ENCODE data around the gene CD96. TPM values are rescaled to one million over a fixed set of nuclear protein-coding genes. Genes with fewer than 3 reads are reported as not detected.

The CD96 gene
- total RNA-seq, 1 donor from 2014 or later, result 0.17 TPM

DNA sequence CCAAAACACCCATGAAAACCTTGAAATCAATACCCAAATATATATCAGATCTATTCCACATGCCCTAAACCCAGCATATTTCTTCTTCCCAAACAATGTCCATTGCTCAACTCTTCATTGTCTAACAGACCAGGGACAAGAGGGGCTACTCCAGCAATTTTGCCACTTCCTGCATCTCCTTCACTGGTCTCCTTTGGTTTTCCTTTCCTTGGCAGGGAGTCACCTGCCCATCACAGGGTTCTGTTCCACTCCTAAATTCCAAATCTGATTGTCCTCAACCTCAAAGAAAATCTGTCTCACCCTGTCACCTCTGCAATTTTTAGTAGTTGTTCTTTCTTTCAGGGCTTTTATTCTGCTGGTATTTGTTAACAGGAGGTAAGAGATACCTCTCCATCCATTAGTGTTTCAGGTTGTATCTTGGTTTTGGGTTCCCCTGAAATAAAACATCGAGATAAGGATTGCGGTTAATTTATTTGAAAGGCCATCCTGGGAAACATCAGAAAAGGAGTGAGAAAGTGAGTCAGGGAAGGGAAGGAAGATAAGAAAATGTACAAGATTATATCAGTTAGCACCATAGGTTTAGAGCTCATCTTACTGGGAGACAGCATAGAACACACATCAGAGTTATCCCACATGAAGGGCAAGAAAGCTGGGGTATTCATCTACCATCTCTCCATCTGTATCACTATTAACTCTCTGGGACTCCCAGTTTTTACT, 39.6 kb downstream of the CD96 start:
- no peak overlapping the region for H3K4me3 Mint-ChIP-seq (ENCODE audit: unreplicated experiment)
- H3K36me3 Mint-ChIP-seq (ENCODE audit: low read depth), result no peaks in the 10 kb centered on the region
- H3K27me3 Mint-ChIP-seq (ENCODE audit: low read depth), result no peaks in the 10 kb centered on the region
- H3K4me1 Mint-ChIP-seq (ENCODE audit: low read depth), result peaks cover 54% of the 10 kb centered on the region
- DNase-seq (ENCODE audit: low spot score), result no peak
- peaks cover 4% of the 10 kb centered on the region for H3K9me3 Mint-ChIP-seq (ENCODE audit: low read depth)
- H3K27ac Mint-ChIP-seq (ENCODE audit: unreplicated experiment), result peak overlapping the region; percentile 78
- TF ChIP-seq, protein P1, sequence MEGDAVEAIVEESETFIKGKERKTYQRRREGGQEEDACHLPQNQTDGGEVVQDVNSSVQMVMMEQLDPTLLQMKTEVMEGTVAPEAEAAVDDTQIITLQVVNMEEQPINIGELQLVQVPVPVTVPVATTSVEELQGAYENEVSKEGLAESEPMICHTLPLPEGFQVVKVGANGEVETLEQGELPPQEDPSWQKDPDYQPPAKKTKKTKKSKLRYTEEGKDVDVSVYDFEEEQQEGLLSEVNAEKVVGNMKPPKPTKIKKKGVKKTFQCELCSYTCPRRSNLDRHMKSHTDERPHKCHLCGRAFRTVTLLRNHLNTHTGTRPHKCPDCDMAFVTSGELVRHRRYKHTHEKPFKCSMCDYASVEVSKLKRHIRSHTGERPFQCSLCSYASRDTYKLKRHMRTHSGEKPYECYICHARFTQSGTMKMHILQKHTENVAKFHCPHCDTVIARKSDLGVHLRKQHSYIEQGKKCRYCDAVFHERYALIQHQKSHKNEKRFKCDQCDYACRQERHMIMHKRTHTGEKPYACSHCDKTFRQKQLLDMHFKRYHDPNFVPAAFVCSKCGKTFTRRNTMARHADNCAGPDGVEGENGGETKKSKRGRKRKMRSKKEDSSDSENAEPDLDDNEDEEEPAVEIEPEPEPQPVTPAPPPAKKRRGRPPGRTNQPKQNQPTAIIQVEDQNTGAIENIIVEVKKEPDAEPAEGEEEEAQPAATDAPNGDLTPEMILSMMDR (IDR thresholded peaks at IDR 0.05), result no peak

DNA sequence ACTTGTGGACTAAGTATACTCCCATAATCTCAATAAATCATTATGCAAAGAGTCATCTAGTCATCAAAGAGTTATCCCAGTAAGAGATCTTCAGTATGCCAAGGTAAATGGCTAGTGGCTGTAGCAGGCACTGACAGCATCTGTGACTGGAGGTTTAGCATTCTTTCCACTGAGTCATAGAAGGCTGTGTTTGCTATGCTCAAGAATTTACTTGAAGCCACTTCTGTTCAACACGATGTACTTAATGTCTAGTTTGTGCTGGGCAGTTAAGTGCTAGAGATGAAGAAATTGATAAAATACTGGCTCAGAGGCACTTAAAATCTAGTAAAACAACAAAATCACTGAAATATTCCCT, 40.1 kb downstream of the CD96 start:
- Mint-ChIP-seq H3K9me3 (ENCODE audit: low read depth) (peaks cover 7% of the 10 kb centered on the region), H3K4me3 (ENCODE audit: unreplicated experiment) (no peak overlapping the region), H3K27ac (ENCODE audit: unreplicated experiment) (peak overlapping the region; percentile 78), H3K4me1 (ENCODE audit: low read depth) (peaks cover 54% of the 10 kb centered on the region), H3K36me3 (ENCODE audit: low read depth) (peaks cover 3% of the 10 kb centered on the region), H3K27me3 (ENCODE audit: low read depth) (no peaks in the 10 kb centered on the region)
- TF ChIP-seq, protein P1 (IDR thresholded peaks at IDR 0.05), result no peak
- DNase-seq (ENCODE audit: low spot score), result no peak

DNA sequence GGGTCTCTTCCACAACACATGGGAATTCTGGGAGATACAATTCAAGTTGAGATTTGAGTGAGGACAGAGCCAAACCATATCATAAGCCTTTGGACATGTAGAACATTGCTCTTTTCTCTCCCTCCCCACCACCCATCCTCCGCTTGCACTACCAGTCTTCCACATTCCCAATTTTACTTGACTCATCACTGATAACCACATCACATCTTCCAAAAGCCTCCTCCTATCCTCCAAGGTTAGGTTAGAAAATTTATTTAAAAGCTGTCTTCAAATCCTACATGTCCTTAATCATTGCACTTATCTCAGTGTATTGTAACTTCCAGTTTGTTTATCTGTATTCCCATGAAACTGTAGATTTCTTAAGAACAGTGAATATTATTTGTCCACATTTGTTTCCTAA, 42.7 kb downstream of the CD96 start:
- DNase-seq (ENCODE audit: low spot score), result no peak
- no peak overlapping the region for H3K4me3 Mint-ChIP-seq (ENCODE audit: unreplicated experiment)

DNA sequence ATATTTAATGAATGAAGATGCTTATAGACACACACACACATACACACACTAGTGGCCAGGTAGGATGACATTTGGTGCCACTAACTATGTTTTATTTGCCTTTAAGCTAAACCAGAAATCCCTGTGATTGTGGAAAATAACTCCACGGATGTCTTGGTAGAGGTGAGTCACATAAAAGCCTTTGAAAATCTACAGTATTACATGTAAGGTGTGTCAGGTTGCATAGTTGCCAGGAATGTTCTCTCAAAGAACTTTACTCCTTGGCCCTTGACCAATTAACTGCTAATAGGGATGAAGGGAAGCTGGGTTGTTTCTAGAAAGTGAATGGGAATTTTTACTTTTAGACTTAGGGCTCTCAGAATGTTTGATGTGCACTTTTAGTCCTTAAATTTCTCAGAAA, 43.2 kb downstream of the CD96 start:
- peaks cover 63% of the 10 kb centered on the region for H3K4me1 Mint-ChIP-seq (ENCODE audit: low read depth)
- TF ChIP-seq, protein P1 (IDR thresholded peaks at IDR 0.05), result no peak
- H3K27me3 Mint-ChIP-seq (ENCODE audit: low read depth), result no peaks in the 10 kb centered on the region
- H3K36me3 Mint-ChIP-seq (ENCODE audit: low read depth), result peaks cover 6% of the 10 kb centered on the region
- H3K9me3 Mint-ChIP-seq (ENCODE audit: low read depth), result peaks cover 14% of the 10 kb centered on the region
- DNase-seq (ENCODE audit: low spot score), result no peak
- H3K27ac Mint-ChIP-seq (ENCODE audit: unreplicated experiment), result no peak overlapping the region
- H3K4me3 Mint-ChIP-seq (ENCODE audit: unreplicated experiment), result no peak overlapping the region

More for the DNA sequence above, 42.7 kb downstream of the CD96 start:
- H3K27ac Mint-ChIP-seq (ENCODE audit: unreplicated experiment), result no peak overlapping the region
- peaks cover 6% of the 10 kb centered on the region for H3K36me3 Mint-ChIP-seq (ENCODE audit: low read depth)
- H3K27me3 Mint-ChIP-seq (ENCODE audit: low read depth), result no peaks in the 10 kb centered on the region
- peaks cover 61% of the 10 kb centered on the region for H3K4me1 Mint-ChIP-seq (ENCODE audit: low read depth)
- peaks cover 14% of the 10 kb centered on the region for H3K9me3 Mint-ChIP-seq (ENCODE audit: low read depth)
- TF ChIP-seq, protein P1 (IDR thresholded peaks at IDR 0.05), result no peak

DNA sequence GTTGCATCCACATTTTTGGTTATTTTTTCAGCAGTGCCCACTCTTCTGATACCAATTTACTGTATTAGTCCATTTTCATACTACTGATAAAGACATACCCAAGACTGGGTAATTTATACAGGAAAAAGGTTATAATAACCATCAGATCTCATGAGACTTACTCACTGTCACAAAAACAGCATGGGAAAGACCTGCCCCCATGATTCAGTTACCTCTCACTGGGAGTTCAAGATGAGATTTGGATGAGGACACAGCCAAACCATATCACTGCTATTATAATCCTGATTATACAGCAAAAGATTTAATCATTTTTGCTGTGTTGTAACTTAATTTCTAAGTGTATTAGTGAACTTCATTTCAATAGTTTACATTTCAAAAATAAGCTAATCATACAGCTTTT, 46.5 kb downstream of the CD96 start:
- H3K27ac Mint-ChIP-seq (ENCODE audit: unreplicated experiment), result no peak overlapping the region
- H3K36me3 Mint-ChIP-seq (ENCODE audit: low read depth), result peaks cover 6% of the 10 kb centered on the region
- TF ChIP-seq, protein P1 (IDR thresholded peaks at IDR 0.05), result no peak
- DNase-seq (ENCODE audit: low spot score), result no peak
- no peaks in the 10 kb centered on the region for H3K27me3 Mint-ChIP-seq (ENCODE audit: low read depth)
- H3K4me3 Mint-ChIP-seq (ENCODE audit: unreplicated experiment), result no peak overlapping the region
- H3K9me3 Mint-ChIP-seq (ENCODE audit: low read depth), result peaks cover 14% of the 10 kb centered on the region
- H3K4me1 Mint-ChIP-seq (ENCODE audit: low read depth), result peaks cover 64% of the 10 kb centered on the region
